Natural killer cell treated with Interleukin-12 subunit alpha and Interleukin-12 subunit beta and Interleukin-15 and Interleukin-18, amount 100 ng/mL, for 72 hours (primary cell): ENCODE results near the gene PSME4. TPM values are rescaled to one million over a fixed set of nuclear protein-coding genes. Genes with fewer than 3 reads are reported as not detected.
"Not testable (repeated sequence)": the region's sequence is repeated elsewhere in the genome, so short reads cannot be mapped to it uniquely, and the experiment has no call there.

Experiments used
- ATAC-seq, 2 donors: fragments of 150-1000 bp; cut with Tn5 transposase in 1 of 2; sonication (Bioruptor Pico), chemical (Tn5 transposase) in 1 of 2; 2 replicates each; pipeline ENCODE4 v1.10.0; 2021
- DNase-seq: peaks from one replicate; pipeline ENCODE4 v3.0.0; 2022; ENCODE audit warnings: low spot score
- H3K27ac Mint-ChIP-seq, 2 donors: 1 replicate in 1 of 2; 2 replicates in 1 of 2; pipeline ENCODE4 v1.8.0; 2022; ENCODE audit warnings: mixed read lengths in 2 of 2, mild to moderate bottlenecking in 1 of 2, moderate library complexity in 1 of 2
- H3K27me3 Mint-ChIP-seq, 2 donors: 1 replicate in 1 of 2; 2 replicates in 1 of 2; pipeline ENCODE4 v1.8.0; 2022; ENCODE audit warnings: mixed read lengths in 2 of 2
- H3K36me3 Mint-ChIP-seq: one replicate; pipeline ENCODE4 v1.8.0; 2022; ENCODE audit warnings: mixed read lengths
- H3K4me1 Mint-ChIP-seq, 2 donors: 1 replicate in 1 of 2; 2 replicates in 1 of 2; pipeline ENCODE4 v1.8.0; 2022; ENCODE audit warnings: low read depth in 2 of 2, mixed read lengths in 2 of 2, mild to moderate bottlenecking in 1 of 2
- H3K4me3 Mint-ChIP-seq: one replicate; pipeline ENCODE4 v1.8.0; 2022; ENCODE audit warnings: mixed read lengths
- H3K9me3 Mint-ChIP-seq: 2 replicates; pipeline ENCODE4 v1.8.0; 2022; ENCODE audit warnings: mixed read lengths
- total RNA-seq, 2 donors: library from RNA; stranded (reverse); gene quantifications; one replicate each; pipeline ENCODE4 v1.2.3, GENCODE V29; 2022

Gene PSME4
- total RNA-seq, 2 donors from 2014 or later: 64.9 to 85.0 TPM

DNA sequence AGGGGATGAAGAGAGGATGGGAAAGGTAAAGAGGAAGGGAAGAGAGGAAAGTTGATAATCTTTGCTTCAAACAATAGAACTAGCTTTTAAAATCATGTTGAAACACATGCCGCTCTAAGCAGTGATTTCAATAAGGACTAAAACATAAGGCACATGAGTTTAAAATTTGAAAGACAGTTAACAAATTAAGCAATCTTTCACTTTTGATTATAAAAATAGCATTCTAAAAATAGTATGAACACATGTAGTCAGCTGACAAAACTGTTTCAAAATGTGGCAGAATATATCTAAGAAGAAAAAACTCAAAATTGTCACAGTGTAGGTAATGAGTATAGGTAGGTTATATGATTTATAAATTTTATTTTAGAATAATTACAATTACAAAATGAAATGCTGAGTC, 25.3 kb downstream of the PSME4 start:
- peaks cover 21 to 37% of the 10 kb centered on the region in 2 donors for H3K4me1 Mint-ChIP-seq
- peaks cover 6% of the 10 kb centered on the region for H3K36me3 Mint-ChIP-seq
- peak overlapping the region; percentile 8 for H3K4me3 Mint-ChIP-seq
- H3K27ac Mint-ChIP-seq: peak overlapping the region; percentile 11 to 12
- no peak for DNase-seq
- H3K27me3 Mint-ChIP-seq: no peaks in the 10 kb centered on the region
- no peaks in the 10 kb centered on the region for H3K9me3 Mint-ChIP-seq
- ATAC-seq: no peak

DNA sequence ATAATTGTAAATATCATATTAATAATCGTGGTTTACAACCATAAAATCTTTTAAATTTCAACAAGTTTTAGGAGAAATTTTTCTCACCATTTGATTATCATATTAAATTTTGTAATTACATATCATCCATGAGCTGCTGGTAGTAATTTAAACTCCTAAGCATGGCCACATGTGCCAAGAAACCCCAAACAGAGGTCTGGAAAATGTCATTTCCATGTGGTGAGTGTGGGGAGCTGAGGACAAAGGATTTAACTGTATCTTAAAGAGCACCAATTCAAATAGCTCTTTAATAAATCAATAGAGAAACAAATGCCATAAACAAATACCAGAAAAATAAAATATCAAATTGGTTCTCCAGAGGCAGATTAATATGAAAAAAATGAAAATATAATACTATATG, 26.3 kb downstream of the PSME4 start:
- peaks cover 25 to 38% of the 10 kb centered on the region in 2 donors for H3K4me1 Mint-ChIP-seq
- H3K9me3 Mint-ChIP-seq: no peaks in the 10 kb centered on the region
- no peak overlapping the region for H3K4me3 Mint-ChIP-seq
- DNase-seq (no peak), ATAC-seq (no peak)
- H3K27me3 Mint-ChIP-seq: no peaks in the 10 kb centered on the region
- no peak overlapping the region for H3K27ac Mint-ChIP-seq
- peaks cover 6% of the 10 kb centered on the region for H3K36me3 Mint-ChIP-seq

DNA sequence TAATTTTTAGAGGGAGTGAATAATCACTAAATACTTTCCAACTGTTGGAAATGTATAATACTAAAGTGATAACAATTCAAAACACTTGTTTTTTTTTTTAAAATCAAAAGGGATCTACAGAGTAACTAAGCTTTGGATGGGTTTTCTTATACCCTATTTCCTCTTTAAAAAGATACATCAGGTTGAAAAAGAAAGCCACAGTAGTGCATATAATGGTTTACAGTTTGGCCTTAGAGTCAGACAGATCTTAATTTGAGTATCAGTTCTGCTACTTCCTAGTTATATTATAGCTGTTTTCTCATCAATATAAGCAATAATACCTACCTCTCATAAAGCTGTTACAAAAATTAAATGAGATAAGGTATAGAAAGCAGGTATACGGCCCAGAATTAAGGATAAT, 28.5 kb downstream of the PSME4 start:
- H3K36me3 Mint-ChIP-seq: peaks cover 8% of the 10 kb centered on the region
- no peaks in the 10 kb centered on the region for H3K9me3 Mint-ChIP-seq
- no peak for DNase-seq
- H3K27ac Mint-ChIP-seq: no peak overlapping the region
- peaks cover 17 to 30% of the 10 kb centered on the region in 2 donors for H3K4me1 Mint-ChIP-seq
- H3K4me3 Mint-ChIP-seq: no peak overlapping the region
- no peaks in the 10 kb centered on the region for H3K27me3 Mint-ChIP-seq
- no peak for ATAC-seq

DNA sequence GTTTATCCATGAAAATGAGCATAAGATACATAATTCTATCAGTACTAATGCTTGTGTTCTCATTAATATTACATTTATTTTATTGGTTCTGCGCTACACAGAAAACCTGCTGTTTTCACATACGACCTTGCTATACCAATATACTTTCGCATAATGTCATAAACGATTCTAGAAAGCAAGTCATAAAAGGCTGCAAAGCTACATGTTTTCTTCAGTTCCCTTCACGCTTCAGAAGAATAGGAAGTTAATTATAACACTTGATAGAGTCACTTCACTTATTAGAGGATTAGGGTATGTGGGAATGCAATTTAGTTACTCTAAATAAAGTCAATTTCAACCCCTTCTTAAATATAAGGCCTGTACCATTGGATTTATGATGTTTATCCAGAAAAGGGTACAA, 29.0 kb downstream of the PSME4 start:
- H3K9me3 Mint-ChIP-seq: no peaks in the 10 kb centered on the region
- peaks cover 15 to 33% of the 10 kb centered on the region in 2 donors for H3K4me1 Mint-ChIP-seq
- H3K36me3 Mint-ChIP-seq: peaks cover 13% of the 10 kb centered on the region
- H3K27ac Mint-ChIP-seq: no peak overlapping the region
- H3K4me3 Mint-ChIP-seq: no peak overlapping the region
- ATAC-seq (no peak), DNase-seq (no peak)
- H3K27me3 Mint-ChIP-seq: no peaks in the 10 kb centered on the region

DNA sequence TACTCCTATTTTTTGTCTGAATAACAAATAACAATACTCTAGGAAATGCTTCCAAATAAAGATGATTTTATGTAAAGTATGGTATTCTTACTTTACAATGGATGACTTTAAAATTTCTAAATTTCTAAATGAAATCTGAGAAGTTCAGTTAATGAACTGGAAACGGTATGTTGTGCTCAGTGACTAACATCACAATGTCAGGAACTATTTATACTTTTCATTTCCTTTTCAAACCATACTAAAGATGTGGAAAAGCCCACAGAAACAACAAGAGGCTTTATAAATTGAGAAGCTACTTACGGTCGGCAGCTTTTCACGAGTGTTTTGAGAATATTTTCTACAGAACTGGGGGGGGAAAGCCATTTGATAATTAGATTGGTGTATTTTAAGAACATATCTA, 31.1 kb downstream of the PSME4 start:
- H3K36me3 Mint-ChIP-seq: peaks cover 13% of the 10 kb centered on the region
- no peak overlapping the region for H3K4me3 Mint-ChIP-seq
- H3K9me3 Mint-ChIP-seq: no peaks in the 10 kb centered on the region
- DNase-seq (no peak), ATAC-seq (no peak)
- peak overlapping the region in 1 of 2 donors; percentile 39 for H3K27ac Mint-ChIP-seq
- peaks cover 8 to 23% of the 10 kb centered on the region in 2 donors for H3K4me1 Mint-ChIP-seq
- H3K27me3 Mint-ChIP-seq: no peaks in the 10 kb centered on the region

DNA sequence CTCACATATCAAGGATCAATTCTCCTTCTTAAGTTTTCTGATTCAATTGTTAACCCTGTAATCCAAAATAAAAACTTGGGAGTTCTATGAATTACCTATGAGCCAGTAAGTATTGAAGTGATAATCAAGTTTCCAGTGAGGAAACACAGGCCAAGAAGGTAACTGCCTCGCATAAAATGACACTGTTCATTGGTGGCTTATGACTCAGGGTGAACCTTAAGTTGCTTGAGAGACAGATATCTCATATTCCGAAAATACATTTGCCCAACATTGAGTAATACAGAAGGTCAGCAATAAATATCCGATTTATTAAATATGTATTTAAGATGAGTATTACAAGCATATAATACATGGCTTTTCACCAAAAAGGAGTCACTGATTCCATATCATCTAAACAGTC, 31.9 kb downstream of the PSME4 start:
- Mint-ChIP-seq H3K4me3 (no peak overlapping the region), H3K4me1 (peaks cover 11 to 23% of the 10 kb centered on the region in 2 donors), H3K27ac (no peak overlapping the region), H3K36me3 (peaks cover 18% of the 10 kb centered on the region), H3K9me3 (no peaks in the 10 kb centered on the region), H3K27me3 (no peaks in the 10 kb centered on the region)
- DNase-seq (no peak), ATAC-seq (no peak)

DNA sequence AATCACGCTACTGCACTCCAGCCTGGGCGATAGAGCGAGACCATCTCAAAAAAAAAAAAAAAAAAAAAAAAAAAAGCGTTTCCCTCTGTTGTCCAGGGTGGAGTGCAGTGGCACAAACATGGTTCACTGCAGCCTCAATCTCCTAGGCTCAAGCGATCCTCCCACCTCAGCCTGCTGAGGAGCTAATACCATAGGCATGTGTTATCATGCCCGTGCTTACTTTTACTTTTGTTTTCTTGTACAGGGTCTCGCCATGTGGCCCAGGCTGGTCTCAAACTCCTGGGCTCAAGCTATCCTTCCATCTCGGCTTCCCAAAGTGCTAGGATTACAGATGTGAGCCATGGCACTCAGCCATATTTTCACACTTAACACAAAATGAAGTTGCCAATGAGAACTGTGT, 37.5 kb downstream of the PSME4 start:
- Mint-ChIP-seq H3K9me3 (no peaks in the 10 kb centered on the region), H3K27me3 (no peaks in the 10 kb centered on the region), H3K4me3 (no peak overlapping the region), H3K27ac (no peak overlapping the region), H3K36me3 (peaks cover 28% of the 10 kb centered on the region), H3K4me1 (peaks cover 7 to 9% of the 10 kb centered on the region in 2 donors)
- ATAC-seq (no peak), DNase-seq (no peak)

DNA sequence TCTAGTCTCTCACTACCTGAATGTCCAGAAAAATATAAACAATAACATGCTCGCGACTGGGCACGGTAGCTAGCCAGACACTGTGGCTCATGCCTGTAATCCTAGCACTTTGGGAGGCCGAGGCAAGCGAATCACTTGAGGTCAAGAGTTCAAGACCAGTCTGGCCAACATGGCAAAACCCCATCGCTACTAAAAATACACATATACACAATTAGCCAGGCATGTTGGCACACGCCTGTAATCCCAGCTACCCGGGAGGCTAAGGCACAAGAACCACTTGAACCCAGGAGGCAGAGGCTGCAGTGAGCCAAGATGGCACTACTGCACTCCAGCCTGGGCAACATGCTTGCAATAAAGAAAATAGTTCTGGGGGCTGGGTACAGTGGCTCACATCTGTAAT, 44.5 kb downstream of the PSME4 start:
- DNase-seq, H3K36me3 Mint-ChIP-seq, ATAC-seq: not testable (repeated sequence)

DNA sequence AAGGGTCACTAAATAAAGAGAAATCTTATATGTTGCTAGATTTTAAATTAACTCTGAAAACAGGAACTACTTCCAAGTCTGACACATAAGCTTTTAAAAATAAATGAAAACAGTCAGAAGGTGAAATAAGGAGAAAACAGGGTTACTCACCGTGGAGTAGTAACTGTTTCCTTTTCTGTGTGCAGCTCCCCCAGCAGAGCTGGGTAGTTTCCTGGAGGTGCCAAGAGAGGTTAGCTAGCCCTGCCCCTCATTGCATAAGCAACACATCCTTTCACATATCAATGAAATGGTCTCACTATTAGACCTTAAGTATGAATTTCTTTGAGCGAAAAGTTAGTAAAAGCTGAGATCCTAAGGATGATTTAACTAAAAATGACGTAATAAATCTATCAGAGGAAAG, 57.1 kb downstream of the PSME4 start:
- peaks cover 14 to 19% of the 10 kb centered on the region in 2 donors for H3K4me1 Mint-ChIP-seq
- H3K27ac Mint-ChIP-seq: peak overlapping the region; percentile 81 to 84
- H3K27me3 Mint-ChIP-seq: no peaks in the 10 kb centered on the region
- ATAC-seq: peak; percentile 93 to 99
- DNase-seq: peak; percentile 63
- H3K9me3 Mint-ChIP-seq: no peaks in the 10 kb centered on the region
- H3K4me3 Mint-ChIP-seq: peak overlapping the region; percentile 55
- no peaks in the 10 kb centered on the region for H3K36me3 Mint-ChIP-seq

More for the DNA sequence above, 44.5 kb downstream of the PSME4 start:
- not testable (repeated sequence) for H3K27me3 Mint-ChIP-seq, H3K4me1 Mint-ChIP-seq, H3K4me3 Mint-ChIP-seq, H3K27ac Mint-ChIP-seq, H3K9me3 Mint-ChIP-seq

DNA sequence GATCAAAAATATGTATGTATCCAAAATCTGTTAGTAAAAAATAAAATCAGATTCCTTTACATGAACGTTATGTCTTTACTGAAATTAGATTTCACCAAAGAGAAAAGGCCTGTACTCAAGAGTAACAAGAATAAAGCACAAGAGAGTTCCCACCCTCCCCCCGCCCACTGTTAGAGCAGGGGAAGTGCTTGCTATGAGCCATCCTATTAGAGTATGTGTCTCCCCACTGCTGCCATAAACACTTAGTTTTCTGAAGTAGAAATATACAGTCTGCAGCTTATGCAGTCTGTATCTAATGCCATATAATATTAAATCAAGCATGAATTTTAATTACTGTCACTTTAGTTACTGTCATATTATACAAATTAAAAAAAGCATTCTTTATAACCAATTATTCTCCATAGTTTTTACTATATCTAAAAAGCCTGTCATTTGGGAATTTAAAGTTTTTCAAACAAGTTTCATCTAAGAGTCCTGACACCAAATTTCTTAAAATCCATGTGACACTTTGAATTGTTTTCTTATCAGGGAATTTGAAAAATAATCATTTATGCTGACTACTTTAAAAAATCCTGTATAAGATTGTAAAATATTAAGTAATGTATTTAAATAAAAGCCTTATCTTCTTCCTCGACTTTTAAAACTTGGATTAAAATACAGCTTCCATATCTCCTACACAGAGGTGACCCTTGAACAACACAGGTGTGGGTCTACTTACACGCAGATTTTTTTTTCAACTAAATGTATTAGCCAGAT, 59.2 kb downstream of the PSME4 start:
- peak overlapping the region in 1 of 2 donors; percentile 84 for H3K27ac Mint-ChIP-seq
- DNase-seq (no peak), ATAC-seq (no peak)
- no peak overlapping the region for H3K4me3 Mint-ChIP-seq
- no peaks in the 10 kb centered on the region for H3K27me3 Mint-ChIP-seq
- H3K4me1 Mint-ChIP-seq: peaks cover 14 to 19% of the 10 kb centered on the region in 2 donors
- no peaks in the 10 kb centered on the region for H3K9me3 Mint-ChIP-seq
- peaks cover 8% of the 10 kb centered on the region for H3K36me3 Mint-ChIP-seq

DNA sequence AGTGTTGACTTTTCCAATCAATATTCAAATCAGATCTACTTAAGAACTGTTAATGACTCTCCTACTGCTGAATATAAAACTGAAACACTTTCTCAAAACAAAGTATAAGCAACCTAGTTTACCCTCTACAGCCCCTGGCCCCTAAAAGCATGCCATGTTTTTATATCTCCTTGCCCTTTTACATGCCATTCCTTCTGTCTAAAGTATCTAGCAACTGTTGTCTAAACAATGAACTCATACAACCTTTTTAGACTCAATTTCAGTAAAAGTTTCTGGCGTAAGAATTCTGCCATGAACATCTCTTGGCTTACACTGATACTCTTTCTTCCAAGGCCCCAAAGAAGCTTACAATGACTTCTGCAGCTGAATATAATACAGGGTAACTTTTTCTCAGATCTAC, 63.2 kb downstream of the PSME4 start:
- H3K4me1 Mint-ChIP-seq: peaks cover 3 to 4% of the 10 kb centered on the region in 2 donors
- no peak overlapping the region for H3K4me3 Mint-ChIP-seq
- H3K9me3 Mint-ChIP-seq: no peaks in the 10 kb centered on the region
- ATAC-seq (no peak), DNase-seq (no peak)
- peaks cover 24% of the 10 kb centered on the region for H3K36me3 Mint-ChIP-seq
- no peak overlapping the region for H3K27ac Mint-ChIP-seq
- no peaks in the 10 kb centered on the region for H3K27me3 Mint-ChIP-seq

DNA sequence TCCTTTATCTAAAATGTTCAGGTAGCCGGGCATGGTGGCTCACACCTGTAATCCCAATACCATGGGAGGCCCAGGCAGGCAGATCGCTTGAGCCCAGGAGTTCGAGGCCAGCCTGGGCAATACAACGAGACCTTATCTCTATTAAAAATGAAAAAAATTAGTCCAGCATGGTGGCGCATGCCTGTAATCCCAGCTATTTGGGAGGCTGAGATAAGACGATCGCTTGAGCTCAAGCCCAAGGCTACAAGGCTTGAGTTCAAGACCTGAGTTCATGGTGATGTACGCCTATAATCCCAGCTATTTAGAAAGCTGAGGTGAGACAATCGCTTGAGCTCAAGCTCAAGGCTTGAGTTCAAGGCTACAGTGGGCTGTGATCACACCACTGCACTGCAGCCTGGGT, 65.4 kb downstream of the PSME4 start:
- Mint-ChIP-seq H3K27ac (no peak overlapping the region), H3K4me3 (no peak overlapping the region), H3K27me3 (no peaks in the 10 kb centered on the region), H3K36me3 (peaks cover 28% of the 10 kb centered on the region), H3K9me3 (no peaks in the 10 kb centered on the region), H3K4me1 (peaks cover 0 to 3% of the 10 kb centered on the region in 2 donors)
- ATAC-seq: no peak
- DNase-seq: no peak

DNA sequence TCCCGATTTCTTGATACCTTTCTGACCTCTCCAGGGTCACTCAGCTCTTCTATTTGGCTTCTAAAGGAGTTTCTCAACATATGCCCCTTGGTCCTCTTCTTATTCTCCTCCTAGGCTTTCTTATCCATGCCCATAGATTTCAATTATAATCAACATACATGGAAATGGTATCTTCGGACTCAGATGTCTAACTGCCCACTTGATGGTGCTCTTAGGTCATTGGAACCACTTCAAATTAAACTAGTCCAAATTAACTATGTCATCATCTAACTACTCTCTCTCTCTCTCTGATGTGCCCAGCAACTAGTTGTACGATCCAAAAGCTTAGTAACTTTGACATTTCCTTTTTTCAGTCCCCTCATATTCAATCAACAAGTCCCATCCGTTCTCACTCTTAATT, 67.8 kb downstream of the PSME4 start:
- peak overlapping the region in 1 of 2 donors; percentile 0 for H3K27ac Mint-ChIP-seq
- no peaks in the 10 kb centered on the region for H3K27me3 Mint-ChIP-seq
- no peak overlapping the region for H3K4me3 Mint-ChIP-seq
- peaks cover 35% of the 10 kb centered on the region for H3K36me3 Mint-ChIP-seq
- DNase-seq: no peak
- H3K4me1 Mint-ChIP-seq: peaks cover 0 to 3% of the 10 kb centered on the region in 2 donors
- no peak for ATAC-seq
- H3K9me3 Mint-ChIP-seq: no peaks in the 10 kb centered on the region

DNA sequence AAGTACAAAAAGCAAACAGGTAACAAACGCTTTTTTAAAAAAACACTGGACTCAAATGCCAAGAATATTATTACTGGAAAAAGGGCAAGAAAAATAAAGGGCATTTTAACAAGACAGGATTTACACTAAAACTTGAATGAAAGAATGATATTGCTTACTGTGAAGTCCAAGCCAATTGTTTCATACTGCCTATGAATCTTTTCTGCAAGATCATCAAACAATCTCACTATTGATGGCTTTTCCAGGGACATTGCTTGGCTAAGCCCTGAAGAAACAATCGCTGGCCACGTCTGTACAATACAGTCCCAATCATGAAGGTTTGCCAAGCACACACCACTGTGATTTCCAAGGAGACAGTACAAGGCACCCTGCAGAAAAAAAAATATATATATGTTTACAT, 69.6 kb downstream of the PSME4 start:
- no peak overlapping the region for H3K4me3 Mint-ChIP-seq
- H3K9me3 Mint-ChIP-seq: no peaks in the 10 kb centered on the region
- peaks cover 0 to 3% of the 10 kb centered on the region in 2 donors for H3K4me1 Mint-ChIP-seq
- H3K27me3 Mint-ChIP-seq: no peaks in the 10 kb centered on the region
- peaks cover 23% of the 10 kb centered on the region for H3K36me3 Mint-ChIP-seq
- ATAC-seq (no peak), DNase-seq (no peak)
- H3K27ac Mint-ChIP-seq: no peak overlapping the region

DNA sequence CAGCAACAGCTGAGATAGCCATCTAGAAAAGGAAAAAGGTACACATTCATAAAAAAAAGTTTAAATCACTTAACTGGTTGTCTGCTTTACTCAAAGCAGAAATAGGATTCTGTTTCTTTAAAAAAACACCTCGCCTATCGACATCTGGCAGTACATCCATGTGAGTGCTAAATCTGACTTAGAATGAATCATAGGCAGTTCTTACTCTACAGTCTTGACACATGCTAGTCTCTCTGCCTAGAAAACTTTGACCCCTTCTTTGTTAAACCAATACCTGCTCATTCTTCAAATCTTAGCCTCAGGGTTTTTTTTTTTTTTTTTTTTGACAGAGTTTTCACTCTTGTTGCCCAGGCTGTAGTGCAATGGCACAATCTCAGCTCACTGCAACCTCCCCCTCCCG, 73.9 kb downstream of the PSME4 start:
- ATAC-seq (no peak), DNase-seq (no peak)
- no peak overlapping the region for H3K4me3 Mint-ChIP-seq
- H3K27me3 Mint-ChIP-seq: no peaks in the 10 kb centered on the region
- no peaks in the 10 kb centered on the region for H3K9me3 Mint-ChIP-seq
- no peak overlapping the region for H3K27ac Mint-ChIP-seq
- H3K4me1 Mint-ChIP-seq: no peaks in the 10 kb centered on the region
- H3K36me3 Mint-ChIP-seq: peaks cover 27% of the 10 kb centered on the region
